SIG-M5 treated with dmso at 0.1 percent for 504 hours (cell line): ENCODE results near the gene ITGAE.
"Not testable (repeated sequence)": the region's sequence is repeated elsewhere in the genome, so short reads cannot be mapped to it uniquely, and the experiment has no call there.

Source experiments
- DNase-seq: peaks from one replicate; lab custom pipeline; 2025; ENCODE audit not compliant: unreplicated experiment; lab: John Stamatoyannopoulos, UW

The ITGAE gene, protein sequence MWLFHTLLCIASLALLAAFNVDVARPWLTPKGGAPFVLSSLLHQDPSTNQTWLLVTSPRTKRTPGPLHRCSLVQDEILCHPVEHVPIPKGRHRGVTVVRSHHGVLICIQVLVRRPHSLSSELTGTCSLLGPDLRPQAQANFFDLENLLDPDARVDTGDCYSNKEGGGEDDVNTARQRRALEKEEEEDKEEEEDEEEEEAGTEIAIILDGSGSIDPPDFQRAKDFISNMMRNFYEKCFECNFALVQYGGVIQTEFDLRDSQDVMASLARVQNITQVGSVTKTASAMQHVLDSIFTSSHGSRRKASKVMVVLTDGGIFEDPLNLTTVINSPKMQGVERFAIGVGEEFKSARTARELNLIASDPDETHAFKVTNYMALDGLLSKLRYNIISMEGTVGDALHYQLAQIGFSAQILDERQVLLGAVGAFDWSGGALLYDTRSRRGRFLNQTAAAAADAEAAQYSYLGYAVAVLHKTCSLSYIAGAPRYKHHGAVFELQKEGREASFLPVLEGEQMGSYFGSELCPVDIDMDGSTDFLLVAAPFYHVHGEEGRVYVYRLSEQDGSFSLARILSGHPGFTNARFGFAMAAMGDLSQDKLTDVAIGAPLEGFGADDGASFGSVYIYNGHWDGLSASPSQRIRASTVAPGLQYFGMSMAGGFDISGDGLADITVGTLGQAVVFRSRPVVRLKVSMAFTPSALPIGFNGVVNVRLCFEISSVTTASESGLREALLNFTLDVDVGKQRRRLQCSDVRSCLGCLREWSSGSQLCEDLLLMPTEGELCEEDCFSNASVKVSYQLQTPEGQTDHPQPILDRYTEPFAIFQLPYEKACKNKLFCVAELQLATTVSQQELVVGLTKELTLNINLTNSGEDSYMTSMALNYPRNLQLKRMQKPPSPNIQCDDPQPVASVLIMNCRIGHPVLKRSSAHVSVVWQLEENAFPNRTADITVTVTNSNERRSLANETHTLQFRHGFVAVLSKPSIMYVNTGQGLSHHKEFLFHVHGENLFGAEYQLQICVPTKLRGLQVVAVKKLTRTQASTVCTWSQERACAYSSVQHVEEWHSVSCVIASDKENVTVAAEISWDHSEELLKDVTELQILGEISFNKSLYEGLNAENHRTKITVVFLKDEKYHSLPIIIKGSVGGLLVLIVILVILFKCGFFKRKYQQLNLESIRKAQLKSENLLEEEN

DNA sequence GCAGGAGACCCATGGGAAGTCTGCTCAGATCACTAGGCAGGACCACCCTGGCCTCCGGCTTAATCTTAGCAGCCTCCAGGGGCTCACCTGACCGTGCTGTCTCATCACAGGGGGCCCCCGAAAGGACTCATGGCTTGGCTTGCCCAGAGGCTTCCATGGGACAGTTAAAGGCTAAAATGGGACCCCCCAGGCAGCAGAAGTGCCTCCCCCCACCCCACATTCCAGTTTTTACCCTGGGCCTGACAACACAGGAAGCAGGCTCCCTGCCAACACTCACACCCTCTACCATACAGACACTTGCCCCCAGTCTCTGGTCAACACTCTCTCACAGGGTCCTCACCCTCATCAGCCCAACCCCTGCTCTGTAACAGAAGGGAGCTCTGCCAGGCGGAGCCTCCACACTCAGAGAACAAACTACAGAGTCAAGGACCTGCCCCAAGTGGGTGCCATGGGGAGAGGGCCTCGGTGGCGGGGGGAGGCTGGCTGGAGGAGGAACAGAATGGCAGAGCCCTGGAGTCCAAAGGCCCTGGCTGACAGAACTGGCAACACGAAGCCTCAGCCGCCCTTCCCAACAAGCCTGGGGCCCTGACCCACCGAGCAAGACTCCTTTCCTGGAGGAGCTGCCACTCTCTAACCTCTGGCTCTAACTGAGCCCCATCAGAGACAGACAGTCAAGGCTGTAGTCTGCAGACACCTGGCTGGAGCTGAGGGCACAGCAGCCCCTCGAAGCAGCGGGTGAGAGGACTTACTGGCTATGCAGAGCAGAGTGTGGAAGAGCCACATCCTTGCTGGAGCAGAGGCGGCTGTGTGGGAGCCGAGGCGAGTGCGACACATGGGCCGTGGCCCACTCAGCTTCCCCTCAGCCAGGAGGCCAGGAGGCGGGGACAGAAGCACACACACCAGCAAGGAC is at the start of gene ITGAE:
Gene ITGAE, minus strand, starts transcription at position 827 of the 910 bp plus-strand sequence. Its CDS starts 44 bp downstream, at position 783.
- no peak for DNase-seq

DNA sequence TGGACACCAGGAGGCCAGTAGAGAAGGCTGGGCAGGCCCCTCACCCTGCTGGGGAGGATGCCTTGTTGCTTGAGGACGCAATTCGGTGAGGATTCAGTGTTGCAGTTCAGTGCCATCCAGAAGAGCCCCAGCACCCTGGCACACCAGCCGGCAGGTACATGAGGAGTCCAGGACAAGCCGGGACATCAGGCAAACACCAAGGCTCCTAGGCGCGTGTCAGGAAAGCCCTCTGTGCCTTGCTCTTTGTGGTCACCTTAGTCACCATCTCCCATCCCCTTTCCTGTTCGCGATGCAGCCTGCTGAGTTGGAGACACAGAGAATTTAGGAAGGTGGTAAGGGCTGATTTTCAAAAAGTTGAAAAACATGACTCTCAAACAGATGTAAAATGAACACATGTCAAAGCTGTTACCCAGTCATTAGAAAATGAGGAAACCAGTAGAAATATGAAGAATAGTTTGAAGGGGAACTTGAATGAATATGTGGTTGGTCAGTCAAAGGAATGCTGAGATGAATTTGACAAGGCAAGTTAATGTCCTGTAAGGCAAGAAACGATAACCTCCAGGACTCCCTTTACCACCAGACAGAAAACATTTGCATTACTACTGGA is 47.3 kb upstream of the ITGAE start:
- no peak for DNase-seq

DNA sequence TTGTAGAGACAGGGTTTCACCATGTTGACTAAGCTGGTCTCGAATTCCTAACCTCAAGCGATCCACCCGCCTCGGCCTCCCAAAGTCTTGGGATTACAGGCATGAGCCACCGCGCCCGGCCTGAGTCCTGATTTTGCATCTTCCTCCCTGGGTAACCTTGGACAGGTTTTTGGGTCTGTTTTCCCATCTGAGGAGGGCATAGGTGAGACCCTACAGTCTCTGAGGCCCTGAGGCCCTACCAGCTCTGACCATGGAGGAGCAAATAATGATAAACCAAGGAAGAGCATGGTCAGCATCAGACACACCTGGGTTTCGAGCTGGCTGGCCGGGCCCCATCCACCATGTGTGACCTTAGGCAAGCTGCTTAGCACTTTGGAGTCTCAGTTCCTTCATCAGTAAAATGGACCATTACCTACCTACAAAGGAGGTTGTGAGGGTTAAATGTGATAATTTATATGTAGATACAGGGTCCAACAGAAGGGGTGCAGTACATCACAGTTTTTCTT is 46.2 kb upstream of the ITGAE start:
- no peak for DNase-seq

DNA sequence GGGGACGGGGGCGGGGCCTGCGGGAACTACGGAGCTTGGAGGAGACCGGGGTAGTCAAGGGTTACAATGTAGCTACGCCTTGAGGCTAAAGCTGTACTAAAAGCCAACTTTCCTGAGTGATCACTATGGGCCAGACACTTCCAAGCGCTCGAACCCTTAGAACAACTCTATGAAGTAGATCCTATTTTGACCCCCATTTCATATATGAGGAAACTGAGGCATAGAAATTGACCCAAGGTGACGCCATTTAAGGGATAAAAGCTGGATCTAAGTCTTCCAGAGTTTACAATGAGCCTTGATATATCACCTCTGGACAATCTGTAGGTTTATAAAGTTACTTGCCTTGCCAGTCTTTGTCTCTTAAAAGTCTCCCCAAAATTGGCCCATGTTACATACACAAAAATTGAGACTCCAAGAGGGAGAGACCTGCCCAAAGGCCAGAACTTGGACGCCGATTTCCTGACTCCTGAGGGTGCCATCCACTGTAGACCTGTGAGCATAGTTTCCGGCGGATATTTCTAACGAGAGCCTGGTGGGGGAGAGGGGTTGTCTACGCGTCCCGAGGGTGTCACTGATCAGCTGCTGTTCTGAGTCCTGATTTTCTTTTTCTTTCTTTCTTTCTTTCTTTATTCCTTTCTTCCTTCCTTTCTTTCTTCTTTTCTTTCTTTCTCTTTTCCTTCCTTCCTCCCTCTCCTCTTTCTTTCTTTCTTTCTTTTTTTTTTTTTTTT is 45.6 kb upstream of the ITGAE start:
- DNase-seq = no peak

DNA sequence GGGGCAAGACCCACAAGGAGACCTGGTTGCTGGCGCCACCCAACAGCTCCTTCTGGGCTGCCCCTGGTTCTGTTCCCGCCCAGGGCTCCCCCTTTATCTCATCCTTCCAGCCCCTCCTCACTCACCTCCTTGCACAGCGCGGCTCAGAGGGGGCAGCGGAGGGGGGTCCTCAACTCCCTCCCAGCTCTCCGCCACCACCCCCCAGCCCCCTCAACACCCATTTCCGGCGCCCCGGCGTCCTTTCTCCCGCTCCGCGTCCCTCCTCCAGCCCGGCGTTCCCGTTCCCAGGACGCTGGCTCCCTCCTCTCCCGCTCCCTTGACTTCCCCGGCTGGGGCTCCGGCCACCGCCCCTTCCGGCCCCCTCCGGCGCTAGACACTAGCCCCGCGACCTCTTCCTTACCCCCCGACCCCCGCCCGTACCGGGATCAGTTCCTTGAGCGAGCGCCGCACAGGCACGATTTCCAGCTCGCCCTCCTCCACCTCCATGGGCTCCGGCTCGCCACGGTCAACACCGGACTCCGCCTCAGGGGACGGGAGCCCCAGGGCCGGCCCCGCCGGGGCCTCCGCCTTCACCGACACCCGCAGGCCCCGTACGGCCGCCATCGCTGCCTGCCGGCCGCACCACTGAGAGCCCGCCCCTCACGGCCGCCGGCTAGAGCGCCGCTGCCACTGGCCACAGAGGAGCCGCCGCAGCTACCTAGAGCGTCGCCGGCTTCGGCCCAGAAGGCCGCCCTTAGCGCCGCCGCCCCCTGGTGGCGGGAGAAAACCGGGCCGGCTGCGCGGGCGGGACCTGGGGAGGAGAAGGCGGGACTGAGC is 44.8 kb upstream of the ITGAE start, which contains the start of gene NCBP3:
Gene NCBP3, minus strand, starts transcription at position 626 of the 816 bp plus-strand sequence. Its CDS starts 23 bp downstream, at position 603.
- DNase-seq = peak; percentile 84

DNA sequence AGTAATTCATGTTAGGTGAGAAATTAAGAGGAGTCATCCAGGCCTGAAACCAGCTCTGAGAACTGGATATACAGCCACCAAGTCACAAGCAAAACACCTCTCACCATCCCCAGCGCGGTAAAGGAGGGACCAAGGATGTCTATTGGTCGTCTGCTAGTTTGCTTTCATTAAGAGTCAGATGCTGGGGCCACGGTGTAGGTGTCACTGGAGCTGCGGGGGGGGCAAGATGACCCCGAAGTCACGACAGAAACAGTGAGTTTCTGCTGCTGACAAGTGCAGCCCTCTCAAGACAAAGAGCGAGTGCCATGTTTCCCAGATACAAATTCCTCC is 44.3 kb upstream of the ITGAE start:
- DNase-seq = peak; percentile 26

DNA sequence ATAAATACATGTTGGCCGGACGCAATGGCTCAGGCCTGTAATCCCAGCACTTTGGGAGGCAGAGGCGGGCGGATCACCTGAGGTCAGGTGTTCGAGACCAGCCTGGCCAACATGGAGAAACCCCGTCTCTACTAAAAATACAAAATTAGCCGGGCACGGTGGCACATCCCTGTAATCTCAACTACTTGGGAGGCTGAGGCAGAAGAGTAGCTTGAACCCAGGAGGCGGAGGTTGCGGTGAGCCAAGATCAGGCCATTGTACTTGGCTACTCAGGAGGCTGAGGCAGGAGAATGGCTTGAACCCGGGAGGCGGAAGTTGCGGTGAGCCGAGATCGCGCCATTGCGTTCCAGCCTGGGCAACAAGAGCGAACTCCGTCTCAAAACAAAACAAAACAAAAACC is 43.6 kb upstream of the ITGAE start:
- not testable (repeated sequence) for DNase-seq

DNA sequence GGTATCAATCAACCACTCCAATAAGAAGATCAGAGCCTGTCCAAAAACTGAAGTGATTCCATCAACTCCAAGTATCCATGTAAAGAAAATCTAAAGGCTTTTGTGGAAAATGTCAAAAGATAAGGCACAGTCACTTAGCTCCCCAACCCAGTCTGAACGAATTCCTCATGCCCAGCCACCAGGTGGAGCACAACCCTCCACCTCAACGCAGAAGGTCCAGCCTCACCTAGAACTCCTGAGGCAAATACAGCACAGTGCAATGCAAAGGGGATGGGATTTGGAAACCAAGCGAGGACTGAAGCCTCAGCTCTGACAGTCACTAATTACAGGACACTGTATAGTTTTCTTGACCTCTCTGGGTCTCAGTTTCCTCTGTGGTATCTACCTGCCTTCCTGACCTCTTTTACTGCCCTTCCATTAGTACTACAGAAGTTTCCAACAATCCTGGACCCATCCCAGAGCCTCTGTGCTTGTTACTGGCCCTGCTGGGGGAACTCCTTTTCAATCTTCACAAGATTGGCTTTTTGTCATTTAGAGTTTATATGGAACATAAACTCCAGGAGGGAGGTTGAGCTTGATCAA is 43.0 kb upstream of the ITGAE start:
- peak; percentile 25 for DNase-seq

DNA sequence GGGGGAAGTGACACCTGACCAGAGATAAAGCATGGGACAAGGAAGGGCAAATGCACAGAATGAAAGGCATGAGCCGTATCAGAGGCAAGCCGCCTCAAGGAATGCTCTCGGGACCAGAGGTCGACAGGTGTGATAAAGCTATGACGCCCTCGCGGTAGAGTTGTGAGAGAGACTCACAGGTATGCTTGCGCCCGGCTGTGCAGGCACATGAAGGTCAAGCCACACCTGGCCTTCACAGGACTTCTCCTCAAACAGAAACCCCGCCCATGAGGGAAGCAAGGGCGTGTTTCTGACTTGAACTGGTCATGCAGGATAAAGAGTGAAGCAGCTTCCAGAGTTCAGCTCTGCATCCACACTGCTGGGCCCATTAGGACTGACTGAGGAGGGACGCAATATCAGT is 37.2 kb upstream of the ITGAE start:
- DNase-seq = no peak

DNA sequence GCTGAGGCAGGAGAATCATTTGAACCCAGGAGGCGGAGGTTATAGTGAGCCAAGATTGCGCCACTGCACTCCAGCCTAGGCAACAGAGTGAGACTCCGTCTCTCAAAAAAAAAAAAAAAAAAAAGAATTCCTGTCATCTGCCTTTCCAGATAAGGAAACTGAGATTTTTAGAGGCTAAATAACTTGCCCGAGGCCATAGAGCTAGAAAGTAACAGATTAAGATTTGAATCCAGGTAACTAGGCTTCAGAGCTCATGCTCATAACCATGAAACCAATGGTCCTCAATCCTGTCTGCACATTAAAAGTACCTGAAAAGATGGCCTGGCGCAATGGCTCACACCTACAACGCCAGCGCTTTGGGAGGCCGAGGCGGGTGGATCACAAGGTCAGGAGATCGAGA is 35.6 kb upstream of the ITGAE start:
- DNase-seq = no peak

DNA sequence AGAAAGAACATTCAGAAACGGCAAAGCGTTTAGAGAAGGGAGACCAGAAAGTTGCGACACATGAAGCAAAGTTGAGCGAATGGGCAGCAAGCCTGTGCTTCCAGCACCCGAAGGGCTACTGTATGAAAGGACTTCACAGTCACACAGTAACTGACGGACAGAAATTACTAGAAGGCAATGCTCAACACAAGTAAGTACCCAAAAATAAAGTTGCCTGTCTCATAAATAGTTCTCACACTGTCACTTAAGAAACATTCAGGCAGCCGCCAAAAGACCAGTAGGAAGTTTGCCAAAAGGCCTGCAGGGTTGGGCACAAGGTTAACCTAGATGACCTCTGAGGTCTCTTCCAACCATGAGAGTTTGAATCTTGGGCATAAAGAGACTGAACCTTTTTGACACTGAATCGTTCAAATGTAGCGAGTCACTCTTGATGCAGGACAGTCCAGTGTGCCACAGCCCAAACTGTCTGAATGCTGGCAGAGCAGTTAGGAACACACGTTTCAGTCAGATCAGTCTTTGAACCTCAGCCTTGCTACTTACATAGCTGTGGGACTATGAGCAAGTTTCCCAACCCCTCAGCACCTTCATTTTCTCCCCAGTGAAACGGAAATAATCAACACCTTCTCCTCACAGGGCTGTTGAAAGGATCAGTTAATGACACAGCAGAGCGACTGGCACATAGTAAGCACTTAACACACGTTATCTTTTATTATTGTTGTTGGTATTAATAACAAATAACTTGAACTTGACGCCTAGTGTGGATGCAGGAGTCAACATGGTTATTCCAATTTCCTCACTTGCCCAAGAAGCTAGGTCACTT is 34.6 kb upstream of the ITGAE start:
- DNase-seq = peak; percentile 62

DNA sequence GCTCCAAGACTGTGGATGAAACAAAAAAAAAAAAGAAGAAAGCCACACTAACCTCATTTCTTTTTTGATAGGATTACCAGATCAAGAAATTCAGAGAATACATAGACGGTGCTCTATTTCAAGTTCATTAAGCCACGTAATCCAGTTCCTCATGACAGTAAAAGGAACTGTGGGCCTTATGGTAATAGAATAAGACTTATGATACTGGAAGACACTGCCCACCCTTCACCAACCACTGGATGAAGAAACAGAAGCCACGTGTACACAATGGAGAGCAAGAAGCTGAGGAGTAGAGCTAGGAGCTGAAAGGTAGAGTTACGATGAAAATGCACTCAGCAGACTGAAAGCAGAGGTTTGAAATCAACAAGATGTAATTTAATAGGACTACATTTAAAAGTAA is 33.8 kb upstream of the ITGAE start:
- DNase-seq = peak; percentile 88

DNA sequence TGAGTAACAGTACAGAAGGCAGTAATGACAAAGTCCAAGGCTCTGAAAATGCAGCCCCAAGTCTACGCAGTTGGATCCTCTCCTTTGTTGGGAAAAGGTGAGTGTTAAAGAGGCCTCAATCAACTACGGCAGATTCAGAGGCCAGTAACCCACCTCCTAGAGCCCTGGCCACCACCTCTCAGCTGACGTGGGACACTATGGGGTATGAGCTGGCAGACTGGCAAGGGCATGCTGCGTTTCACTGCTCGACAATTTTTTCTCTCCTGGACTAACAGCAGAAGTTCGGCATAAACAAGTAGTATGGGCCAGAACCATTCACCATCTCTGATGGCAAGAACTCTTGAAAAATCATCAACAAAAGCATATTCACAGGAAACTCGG is 27.9 kb upstream of the ITGAE start:
- DNase-seq = no peak

DNA sequence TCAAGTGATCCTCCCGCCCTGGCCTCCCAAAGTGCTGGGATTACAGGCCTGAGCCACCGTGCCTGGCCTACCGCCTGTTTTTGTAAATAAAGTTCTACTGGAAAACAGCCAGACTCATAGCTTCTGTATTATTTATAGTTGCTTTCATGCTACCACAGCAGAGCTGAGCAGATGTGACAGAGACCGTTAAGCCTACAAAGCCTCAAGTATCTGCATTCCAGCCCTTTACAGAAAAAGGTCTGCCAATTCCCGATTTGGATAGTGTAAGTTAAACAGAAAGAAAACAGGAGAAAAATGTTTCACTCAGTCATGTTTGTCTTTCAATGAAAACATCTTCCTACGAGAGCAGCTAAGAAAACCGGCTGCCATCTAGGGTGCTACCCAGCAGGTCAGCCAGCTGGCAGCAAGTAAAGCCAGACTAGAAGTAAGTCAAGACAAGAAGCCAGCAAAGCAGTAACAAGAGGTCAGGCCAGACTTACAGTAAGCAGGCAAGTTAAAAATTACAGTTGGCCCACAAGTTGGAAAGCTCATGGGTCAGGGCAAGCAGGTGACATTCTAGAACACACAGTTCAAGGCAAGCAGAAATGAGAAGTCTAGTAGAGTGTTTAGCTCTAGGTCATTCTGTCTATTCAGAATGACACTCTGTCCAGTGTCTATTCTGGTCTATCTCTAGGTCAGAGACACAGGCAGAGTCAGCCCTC is 27.3 kb upstream of the ITGAE start:
- no peak for DNase-seq

DNA sequence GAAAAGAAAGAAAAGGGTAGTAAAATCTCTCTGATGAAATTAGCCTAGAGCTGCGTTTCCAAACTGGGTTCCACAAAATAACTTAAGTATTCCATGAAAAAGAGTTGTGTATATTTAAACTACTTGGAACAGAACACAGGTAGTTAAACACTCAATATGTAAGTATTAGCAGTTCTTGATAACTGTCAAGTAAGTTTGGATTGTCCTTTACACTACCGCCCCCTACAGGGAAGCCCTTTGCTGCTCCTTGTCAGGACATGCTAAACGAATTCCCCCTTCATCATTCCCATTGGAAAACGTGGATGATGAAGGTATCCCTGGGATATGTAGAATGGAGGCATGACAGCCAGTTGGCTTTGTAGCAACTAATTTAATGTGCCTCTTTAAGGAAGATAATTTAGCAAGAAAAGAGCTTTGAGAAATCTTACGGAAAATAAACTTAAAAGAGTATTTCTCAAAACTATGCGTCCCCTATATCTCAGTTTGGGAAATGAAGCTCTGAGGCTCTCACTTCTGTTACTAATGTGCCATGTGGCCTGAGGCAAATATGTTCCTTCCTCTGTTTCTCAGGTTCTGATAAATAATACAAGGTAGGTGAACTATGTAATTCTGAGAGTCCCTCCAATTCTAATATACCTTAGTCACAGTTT is 26.3 kb upstream of the ITGAE start:
- peak; percentile 5 for DNase-seq

DNA sequence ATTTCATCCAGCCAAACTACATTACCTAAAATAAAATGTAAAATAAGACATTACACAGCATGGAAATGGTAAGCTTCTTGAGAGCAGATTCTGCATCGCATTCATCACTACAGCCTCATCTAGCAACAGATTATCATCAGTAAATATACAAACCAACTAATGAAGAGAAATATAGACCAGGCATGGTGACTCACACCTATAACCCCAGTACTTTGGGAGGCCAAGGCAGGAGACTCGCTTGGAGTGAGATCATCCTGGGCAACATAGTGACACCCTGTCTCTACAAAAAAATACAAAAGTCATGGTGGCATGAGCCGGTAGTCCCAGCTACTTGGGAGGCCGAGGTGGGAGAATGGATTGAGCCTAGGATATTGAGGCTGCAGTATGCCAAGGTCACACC is 25.2 kb upstream of the ITGAE start:
- no peak for DNase-seq
